Loucy (cell line): ENCODE results near the gene U2AF2.

Source experiments
- H2AFZ ChIP-seq: fragments of 200-600 bp; sonication (generic); 2 replicates; pipeline ENCODE4 v1.6.0; 2016; ENCODE audit warnings: antibody characterized with exemption, mild to moderate bottlenecking, low read length, moderate library complexity
- H3F3A ChIP-seq: fragments of 200-600 bp; 2 replicates; pipeline ENCODE4 v1.6.0; 2016; ENCODE audit warnings: antibody characterized with exemption, low read depth, mild to moderate bottlenecking
- H3K27me3 ChIP-seq: fragments of 200-600 bp; sonication (generic); 2 replicates; pipeline ENCODE4 v1.6.1; 2014; ENCODE audit warnings: low read length, mild to moderate bottlenecking; ENCODE audit not compliant: insufficient read depth, poor library complexity, severe bottlenecking
- H3K36me3 ChIP-seq: fragments of 200-600 bp; sonication (generic); 2 replicates; pipeline ENCODE4 v1.6.1; 2016; ENCODE audit warnings: low read length; ENCODE audit not compliant: insufficient read depth
- H3K4me1 ChIP-seq: fragments of 200-600 bp; sonication (generic); 2 replicates; pipeline ENCODE4 v1.5.1; 2014; ENCODE audit warnings: low read length, mild to moderate bottlenecking; ENCODE audit not compliant: insufficient read depth, poor library complexity, severe bottlenecking
- H3K4me2 ChIP-seq: fragments of 200-600 bp; sonication (generic); 2 replicates; pipeline ENCODE4 v1.6.0; 2014; ENCODE audit warnings: antibody characterized with exemption, low read length, low read depth, mild to moderate bottlenecking; ENCODE audit not compliant: poor library complexity, severe bottlenecking
- H3K4me3 ChIP-seq: fragments of 200-600 bp; sonication (generic); 2 replicates; pipeline ENCODE4 v1.5.1; 2014; ENCODE audit warnings: low read length, mild to moderate bottlenecking, mixed read lengths; ENCODE audit not compliant: poor library complexity, severe bottlenecking
- H3K79me2 ChIP-seq: fragments of 200-600 bp; sonication (generic); 2 replicates; pipeline ENCODE4 v1.6.1; 2014; ENCODE audit warnings: low read length; ENCODE audit not compliant: insufficient read depth
- H3K9ac ChIP-seq: fragments of 200-600 bp; sonication (generic); 2 replicates; pipeline ENCODE4 v1.6.0; 2014; ENCODE audit warnings: mild to moderate bottlenecking, low read depth, low read length, moderate library complexity; ENCODE audit not compliant: poor library complexity, severe bottlenecking
- H3K9me2 ChIP-seq: fragments of 200-600 bp; sonication (generic); replicated peaks from 2 replicates; pipeline ENCODE4 v1.6.1; 2016; ENCODE audit warnings: low read depth, low read length, mixed read lengths
- H3K9me3 ChIP-seq: fragments of 200-600 bp; sonication (generic); 2 replicates; pipeline ENCODE4 v1.6.1; 2014; ENCODE audit warnings: mild to moderate bottlenecking, antibody characterized with exemption, low read length, low read depth; ENCODE audit not compliant: insufficient read depth
- H4K20me1 ChIP-seq: fragments of 200-600 bp; sonication (generic); 2 replicates; pipeline ENCODE4 v1.6.0; 2014; ENCODE audit warnings: antibody characterized with exemption, low read length, mild to moderate bottlenecking; ENCODE audit not compliant: insufficient read depth, poor library complexity, severe bottlenecking
- EZH2phosphoT487 ChIP-seq: fragments of 200-600 bp; IDR thresholded peaks from 2 replicates; pipeline ENCODE4 v1.6.1; 2018; ENCODE audit warnings: antibody characterized with exemption, mild to moderate bottlenecking, moderate library complexity, borderline replicate concordance
- TF ChIP-seq, protein P1 (sequence below): fragments of 200-600 bp; sonication (generic); conservative IDR thresholded peaks from 2 replicates; pipeline ENCODE4 v1.5.1; 2014; ENCODE audit warnings: mild to moderate bottlenecking, antibody characterized with exemption, low read length

U2AF2 gene

DNA sequence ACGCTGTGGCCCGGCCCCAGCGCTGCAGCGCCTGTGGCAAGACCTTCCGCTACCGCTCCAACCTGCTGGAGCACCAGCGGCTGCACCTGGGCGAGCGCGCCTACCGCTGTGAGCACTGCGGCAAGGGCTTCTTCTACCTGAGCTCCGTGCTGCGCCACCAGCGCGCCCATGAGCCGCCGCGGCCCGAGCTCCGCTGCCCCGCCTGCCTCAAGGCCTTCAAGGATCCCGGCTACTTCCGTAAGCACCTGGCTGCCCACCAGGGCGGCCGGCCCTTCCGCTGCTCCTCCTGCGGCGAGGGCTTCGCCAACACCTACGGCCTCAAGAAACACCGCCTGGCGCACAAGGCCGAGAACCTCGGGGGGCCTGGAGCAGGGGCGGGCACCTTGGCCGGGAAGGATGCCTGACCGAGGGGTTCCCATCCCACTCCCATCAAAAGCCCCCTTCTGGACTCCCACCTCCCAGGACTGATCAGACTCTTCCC lies 38.4 kb upstream of the U2AF2 start:
- Histone ChIP-seq H3K36me3 (peaks cover 14% of the 10 kb centered on the region; the same call in 1 of the 2 replicates), H3K27me3 (no peaks in the 10 kb centered on the region), H3K79me2 (peaks cover 14% of the 10 kb centered on the region; the same call in 1 of the 2 replicates), H3F3A (no peaks in the 10 kb centered on the region), H3K4me3 (no peak overlapping the region), H3K4me2 (no peak overlapping the region), H3K9ac (no peak overlapping the region), H3K9me3 (no peaks in the 10 kb centered on the region), H2AFZ (no peak overlapping the region), H3K4me1 (peaks cover 6% of the 10 kb centered on the region), H4K20me1 (peaks cover 8% of the 10 kb centered on the region), H3K9me2 (no peaks in the 10 kb centered on the region)
- no peak for TF ChIP-seq EZH2phosphoT487

DNA sequence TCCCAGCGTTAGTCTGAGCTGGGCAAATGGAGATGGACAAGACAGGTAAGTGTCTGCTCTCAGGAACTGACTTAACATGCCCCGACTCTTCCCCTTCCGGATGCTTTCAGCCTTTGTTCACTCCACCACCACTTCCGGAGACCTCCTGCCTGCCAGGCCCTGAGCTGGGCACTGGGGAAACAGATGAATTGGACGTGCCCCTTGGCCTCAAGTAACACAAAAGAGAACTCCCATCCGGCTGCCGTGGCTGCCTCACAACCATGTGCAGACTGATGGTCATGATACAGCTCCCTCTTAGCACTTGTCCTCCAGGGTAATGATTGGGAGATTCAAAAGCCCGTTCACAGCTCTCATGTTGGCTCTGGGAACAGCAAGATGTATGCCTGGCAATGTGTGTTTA lies 37.4 kb upstream of the U2AF2 start:
- Histone ChIP-seq H3K9me3 (no peaks in the 10 kb centered on the region), H3K9me2 (no peaks in the 10 kb centered on the region), H2AFZ (no peak overlapping the region), H3K79me2 (peaks cover 7% of the 10 kb centered on the region; the same call in 1 of the 2 replicates), H3K4me1 (peaks cover 6% of the 10 kb centered on the region), H4K20me1 (no peaks in the 10 kb centered on the region), H3F3A (no peaks in the 10 kb centered on the region), H3K4me3 (no peak overlapping the region), H3K4me2 (no peak overlapping the region), H3K36me3 (peaks cover 14% of the 10 kb centered on the region; the same call in 1 of the 2 replicates), H3K27me3 (no peaks in the 10 kb centered on the region), H3K9ac (no peak overlapping the region)
- TF ChIP-seq, protein P1, sequence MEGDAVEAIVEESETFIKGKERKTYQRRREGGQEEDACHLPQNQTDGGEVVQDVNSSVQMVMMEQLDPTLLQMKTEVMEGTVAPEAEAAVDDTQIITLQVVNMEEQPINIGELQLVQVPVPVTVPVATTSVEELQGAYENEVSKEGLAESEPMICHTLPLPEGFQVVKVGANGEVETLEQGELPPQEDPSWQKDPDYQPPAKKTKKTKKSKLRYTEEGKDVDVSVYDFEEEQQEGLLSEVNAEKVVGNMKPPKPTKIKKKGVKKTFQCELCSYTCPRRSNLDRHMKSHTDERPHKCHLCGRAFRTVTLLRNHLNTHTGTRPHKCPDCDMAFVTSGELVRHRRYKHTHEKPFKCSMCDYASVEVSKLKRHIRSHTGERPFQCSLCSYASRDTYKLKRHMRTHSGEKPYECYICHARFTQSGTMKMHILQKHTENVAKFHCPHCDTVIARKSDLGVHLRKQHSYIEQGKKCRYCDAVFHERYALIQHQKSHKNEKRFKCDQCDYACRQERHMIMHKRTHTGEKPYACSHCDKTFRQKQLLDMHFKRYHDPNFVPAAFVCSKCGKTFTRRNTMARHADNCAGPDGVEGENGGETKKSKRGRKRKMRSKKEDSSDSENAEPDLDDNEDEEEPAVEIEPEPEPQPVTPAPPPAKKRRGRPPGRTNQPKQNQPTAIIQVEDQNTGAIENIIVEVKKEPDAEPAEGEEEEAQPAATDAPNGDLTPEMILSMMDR = no peak
- TF ChIP-seq EZH2phosphoT487 = no peak

DNA sequence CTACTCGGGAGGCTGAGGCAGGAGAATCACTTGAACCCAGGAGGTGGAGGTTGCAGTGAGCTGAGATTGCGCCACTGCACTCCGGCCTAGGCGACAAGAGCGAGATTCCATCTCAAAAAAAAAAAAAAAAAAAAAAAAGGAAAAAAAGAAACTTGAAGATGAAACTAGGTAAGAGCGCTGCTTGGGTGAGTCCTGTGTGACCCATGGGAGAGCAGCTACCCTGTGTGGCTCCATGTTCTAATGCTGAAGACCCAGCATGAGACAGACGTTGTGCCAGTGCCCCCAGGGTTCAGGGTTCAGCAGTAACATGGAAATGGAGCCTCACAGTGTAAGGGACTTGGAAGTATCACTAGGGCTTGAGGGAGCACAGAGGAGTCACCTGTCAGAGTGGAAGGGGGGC lies 36.4 kb upstream of the U2AF2 start:
- Histone ChIP-seq H3K27me3 (no peaks in the 10 kb centered on the region), H3K4me1 (peaks cover 6% of the 10 kb centered on the region), H2AFZ (no peak overlapping the region), H3K36me3 (peaks cover 14% of the 10 kb centered on the region; the same call in 1 of the 2 replicates), H3K4me2 (no peak overlapping the region), H3K9ac (no peak overlapping the region), H3F3A (no peaks in the 10 kb centered on the region), H3K4me3 (no peak overlapping the region), H3K79me2 (0 out of 2 replicates have a peak, but pooled peaks cover 2% of the 10 kb centered on the region), H4K20me1 (peaks cover 1% of the 10 kb centered on the region), H3K9me2 (no peaks in the 10 kb centered on the region), H3K9me3 (no peaks in the 10 kb centered on the region)
- TF ChIP-seq EZH2phosphoT487 = no peak
- TF ChIP-seq, protein P1 = no peak

DNA sequence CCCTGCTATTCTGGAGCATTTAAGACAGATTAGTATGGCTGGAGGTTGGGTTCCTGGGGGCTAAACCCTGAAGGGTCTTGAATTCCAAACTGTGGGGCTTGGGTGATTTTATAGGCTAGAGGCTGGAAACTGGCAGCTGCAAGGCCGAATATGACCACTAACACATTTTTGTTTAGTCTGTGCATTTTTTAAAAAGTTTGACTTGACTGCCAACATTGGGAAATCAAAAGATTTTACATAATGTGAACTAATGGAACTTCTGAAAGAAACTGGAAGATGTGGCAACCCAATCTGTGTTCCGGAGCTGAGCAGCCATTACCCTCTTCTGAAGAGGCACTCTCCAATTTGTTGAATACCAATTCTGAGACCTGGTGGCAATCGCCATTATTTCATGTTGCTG lies 35.5 kb upstream of the U2AF2 start:
- H2AFZ ChIP-seq = no peak overlapping the region
- no peaks in the 10 kb centered on the region for H3K9me2 ChIP-seq
- 0 out of 2 replicates have a peak, but pooled peaks cover 7% of the 10 kb centered on the region for H3K79me2 ChIP-seq
- H3K9me3 ChIP-seq = no peaks in the 10 kb centered on the region
- peaks cover 14% of the 10 kb centered on the region; the same call in 1 of the 2 replicates for H3K36me3 ChIP-seq
- no peak overlapping the region for H3K4me2 ChIP-seq
- peaks cover 6% of the 10 kb centered on the region for H4K20me1 ChIP-seq
- H3K9ac ChIP-seq = no peak overlapping the region
- no peak overlapping the region for H3K4me3 ChIP-seq
- H3K4me1 ChIP-seq = peaks cover 11% of the 10 kb centered on the region
- H3K27me3 ChIP-seq = no peaks in the 10 kb centered on the region
- no peak for TF ChIP-seq EZH2phosphoT487
- TF ChIP-seq, protein P1 = no peak
- no peaks in the 10 kb centered on the region for H3F3A ChIP-seq
